Measurements from ENCODE around the gene RFTN1.

RFTN1 gene

DNA sequence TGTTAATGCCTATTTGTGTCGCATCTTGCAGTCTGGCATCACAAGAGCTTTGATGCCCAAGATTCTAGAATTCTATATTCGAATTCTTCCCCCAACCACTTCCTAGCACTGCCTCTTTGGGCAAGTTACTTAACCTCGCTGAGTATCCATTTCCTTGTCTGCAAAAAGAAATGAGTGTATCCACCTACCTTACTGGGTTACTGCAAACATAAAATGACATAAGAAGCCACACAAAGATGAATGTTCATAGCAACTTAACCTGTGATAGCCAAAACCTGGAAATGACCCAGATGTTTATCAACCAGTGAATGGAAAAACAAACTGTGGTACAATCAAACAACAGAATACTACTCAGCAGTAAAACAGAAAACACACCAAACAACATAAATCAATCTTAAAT, 24.9 kb downstream of the RFTN1 start:
- H3K27ac ChIP-seq: no peak overlapping the region
- TF ChIP-seq, protein P1, sequence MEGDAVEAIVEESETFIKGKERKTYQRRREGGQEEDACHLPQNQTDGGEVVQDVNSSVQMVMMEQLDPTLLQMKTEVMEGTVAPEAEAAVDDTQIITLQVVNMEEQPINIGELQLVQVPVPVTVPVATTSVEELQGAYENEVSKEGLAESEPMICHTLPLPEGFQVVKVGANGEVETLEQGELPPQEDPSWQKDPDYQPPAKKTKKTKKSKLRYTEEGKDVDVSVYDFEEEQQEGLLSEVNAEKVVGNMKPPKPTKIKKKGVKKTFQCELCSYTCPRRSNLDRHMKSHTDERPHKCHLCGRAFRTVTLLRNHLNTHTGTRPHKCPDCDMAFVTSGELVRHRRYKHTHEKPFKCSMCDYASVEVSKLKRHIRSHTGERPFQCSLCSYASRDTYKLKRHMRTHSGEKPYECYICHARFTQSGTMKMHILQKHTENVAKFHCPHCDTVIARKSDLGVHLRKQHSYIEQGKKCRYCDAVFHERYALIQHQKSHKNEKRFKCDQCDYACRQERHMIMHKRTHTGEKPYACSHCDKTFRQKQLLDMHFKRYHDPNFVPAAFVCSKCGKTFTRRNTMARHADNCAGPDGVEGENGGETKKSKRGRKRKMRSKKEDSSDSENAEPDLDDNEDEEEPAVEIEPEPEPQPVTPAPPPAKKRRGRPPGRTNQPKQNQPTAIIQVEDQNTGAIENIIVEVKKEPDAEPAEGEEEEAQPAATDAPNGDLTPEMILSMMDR (conservative IDR thresholded peaks at IDR 0.05): no peak

DNA sequence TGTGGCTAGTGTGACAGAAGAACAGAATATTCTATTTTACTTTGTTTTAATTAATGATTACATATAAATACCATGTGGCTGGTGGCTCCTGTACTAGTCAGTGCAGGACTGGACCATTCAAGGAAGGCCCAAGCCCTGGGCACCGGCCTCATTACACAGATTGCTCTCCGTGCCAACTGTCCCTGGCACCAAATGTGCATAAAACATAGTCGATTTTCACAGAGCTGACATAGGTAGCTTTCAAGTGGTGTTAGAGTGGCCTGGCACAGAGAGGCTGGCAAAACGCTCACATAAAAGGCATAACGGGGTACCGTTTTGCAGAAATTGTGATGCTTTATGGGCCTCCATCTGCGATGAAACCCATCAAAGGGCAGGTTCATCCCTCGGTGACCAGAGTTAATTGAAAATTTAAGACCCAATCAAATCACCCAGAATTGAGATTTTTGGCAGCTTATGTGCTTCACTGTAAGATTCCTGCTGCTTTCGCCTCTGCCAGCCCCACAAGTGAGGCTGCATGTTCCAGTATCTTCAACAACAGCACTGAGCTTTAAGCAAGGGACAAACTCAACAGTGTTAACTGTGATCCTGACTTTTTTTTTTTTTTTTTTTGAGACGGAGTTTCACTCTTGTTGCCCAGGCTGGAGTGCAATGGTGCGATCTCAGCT, 25.9 kb downstream of the RFTN1 start:
- H3K27ac ChIP-seq: no peak overlapping the region
- TF ChIP-seq, protein P1 (conservative IDR thresholded peaks at IDR 0.05): no peak

DNA sequence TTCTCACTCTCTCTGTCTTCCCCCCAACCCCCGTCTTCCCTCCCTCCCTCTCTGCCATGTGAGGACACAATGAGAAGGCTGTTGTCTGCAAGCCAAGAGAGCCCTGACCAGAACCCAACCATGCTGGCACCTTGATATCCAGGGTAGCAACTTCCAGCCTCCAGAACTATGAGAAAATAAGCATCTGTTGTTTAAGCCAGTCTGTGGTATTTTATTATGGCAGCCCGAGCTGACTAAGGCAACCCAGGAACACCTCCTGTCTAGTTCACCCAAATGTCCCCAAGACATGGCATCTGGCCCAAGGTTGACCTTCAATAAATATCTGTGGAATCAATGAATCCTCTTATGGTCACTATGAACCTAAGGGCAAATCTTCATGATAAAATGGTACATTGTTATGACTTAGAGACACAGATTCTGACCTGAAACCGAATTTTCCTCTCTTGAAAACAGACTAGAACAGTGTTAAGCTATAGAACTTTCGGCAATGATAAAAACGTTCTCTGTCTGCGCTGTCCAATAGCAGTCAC, 26.5 kb downstream of the RFTN1 start:
- TF ChIP-seq, protein P1 (conservative IDR thresholded peaks at IDR 0.05): no peak
- no peak overlapping the region for H3K27ac ChIP-seq

DNA sequence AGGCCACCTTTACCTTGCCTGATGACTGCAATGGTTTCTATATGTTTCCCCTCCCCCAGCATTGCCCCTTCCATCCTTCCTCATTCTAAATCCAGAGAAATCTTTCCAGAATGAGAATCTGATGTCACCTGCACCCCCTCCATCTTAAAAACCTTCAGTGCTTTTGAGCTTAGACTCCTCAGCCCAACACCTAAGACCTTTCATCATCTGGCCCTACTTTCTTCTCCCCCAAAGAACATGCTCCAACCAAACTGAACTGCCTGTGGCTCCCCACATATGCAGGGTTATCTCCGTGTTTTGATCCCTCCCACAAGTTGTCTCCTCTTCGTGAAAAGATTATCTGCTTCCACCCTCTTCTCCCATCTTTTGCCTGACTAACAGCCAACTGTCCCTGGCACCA, 27.3 kb downstream of the RFTN1 start:
- H3K27ac ChIP-seq: no peak overlapping the region
- TF ChIP-seq, protein P1 (conservative IDR thresholded peaks at IDR 0.05): no peak

DNA sequence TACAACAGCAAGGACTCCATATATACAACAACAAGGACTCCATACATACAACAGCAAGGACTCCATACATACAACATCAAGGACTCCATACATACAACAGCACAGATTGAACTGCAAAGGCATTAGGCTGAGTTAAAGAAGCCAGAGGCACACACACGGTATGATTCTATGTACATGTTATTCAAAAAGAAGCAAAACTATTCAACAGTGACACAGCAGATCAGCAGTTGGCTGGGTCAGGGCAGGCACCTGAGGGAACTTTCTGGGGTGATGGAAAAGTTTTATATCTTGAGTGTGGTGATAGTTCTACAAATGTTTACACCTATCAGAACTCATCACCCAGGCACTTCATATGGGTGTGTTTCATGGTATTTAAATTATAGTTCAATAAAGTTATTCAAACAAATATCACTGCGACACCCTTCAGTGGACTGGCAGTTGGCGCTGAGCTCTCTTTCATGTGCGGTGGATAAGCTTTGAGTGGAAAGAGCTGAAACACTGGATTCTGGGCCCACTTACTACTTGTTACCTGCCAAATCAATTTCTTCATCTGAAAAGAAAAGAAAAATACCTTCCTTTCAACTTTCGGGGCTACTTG, 28.0 kb downstream of the RFTN1 start:
- no peak overlapping the region for H3K27ac ChIP-seq

DNA sequence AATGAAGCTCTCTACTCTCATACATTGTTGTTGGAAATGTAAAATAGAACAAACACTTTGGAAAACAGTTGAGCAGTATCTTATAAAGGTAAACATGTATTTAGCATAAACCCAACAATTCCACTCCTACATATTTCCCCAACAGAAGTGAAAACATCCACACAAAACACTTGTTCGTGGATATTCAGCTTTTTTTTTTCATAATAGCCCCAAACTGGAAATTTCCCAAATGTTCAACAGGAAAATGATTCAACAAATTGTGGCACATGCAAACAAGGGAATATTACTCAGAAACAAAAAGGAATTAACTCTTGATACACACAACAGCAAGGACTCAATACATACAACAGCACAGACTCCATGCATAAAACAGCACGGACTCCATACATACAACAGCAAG, 28.5 kb downstream of the RFTN1 start:
- TF ChIP-seq, protein P1 (conservative IDR thresholded peaks at IDR 0.05): no peak
- no peak overlapping the region for H3K27ac ChIP-seq

More for the DNA sequence above, 28.0 kb downstream of the RFTN1 start:
- TF ChIP-seq, protein P1 (conservative IDR thresholded peaks at IDR 0.05): no peak

DNA sequence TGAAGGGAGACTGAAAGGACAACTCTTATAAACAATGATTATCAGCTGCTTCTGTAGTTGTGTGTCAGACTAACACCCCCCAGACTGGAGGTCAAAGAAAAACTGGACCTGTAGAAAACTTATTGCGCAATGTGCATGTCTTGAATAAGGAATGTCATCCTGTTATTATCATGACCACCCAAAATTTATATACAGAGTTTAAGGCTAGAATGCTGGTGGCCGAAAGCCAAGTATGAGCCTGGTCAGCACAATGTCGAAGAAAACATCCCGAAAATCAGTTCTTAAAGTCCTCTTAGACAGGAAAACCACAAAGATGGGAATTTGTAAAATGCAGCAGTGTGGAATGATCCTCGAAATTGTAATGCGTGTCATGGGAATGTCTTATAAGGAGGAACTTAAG, 29.3 kb downstream of the RFTN1 start:
- H3K27ac ChIP-seq: no peak overlapping the region
- TF ChIP-seq, protein P1 (conservative IDR thresholded peaks at IDR 0.05): no peak

All from VCaP (cell line).